ENCODE data around the gene TPRN. TPM values are rescaled to one million over a fixed set of nuclear protein-coding genes. Genes with fewer than 3 reads are reported as not detected.

The TPRN gene
- total RNA-seq, 1 experiment from 2014 or later = 37.7 TPM

DNA sequence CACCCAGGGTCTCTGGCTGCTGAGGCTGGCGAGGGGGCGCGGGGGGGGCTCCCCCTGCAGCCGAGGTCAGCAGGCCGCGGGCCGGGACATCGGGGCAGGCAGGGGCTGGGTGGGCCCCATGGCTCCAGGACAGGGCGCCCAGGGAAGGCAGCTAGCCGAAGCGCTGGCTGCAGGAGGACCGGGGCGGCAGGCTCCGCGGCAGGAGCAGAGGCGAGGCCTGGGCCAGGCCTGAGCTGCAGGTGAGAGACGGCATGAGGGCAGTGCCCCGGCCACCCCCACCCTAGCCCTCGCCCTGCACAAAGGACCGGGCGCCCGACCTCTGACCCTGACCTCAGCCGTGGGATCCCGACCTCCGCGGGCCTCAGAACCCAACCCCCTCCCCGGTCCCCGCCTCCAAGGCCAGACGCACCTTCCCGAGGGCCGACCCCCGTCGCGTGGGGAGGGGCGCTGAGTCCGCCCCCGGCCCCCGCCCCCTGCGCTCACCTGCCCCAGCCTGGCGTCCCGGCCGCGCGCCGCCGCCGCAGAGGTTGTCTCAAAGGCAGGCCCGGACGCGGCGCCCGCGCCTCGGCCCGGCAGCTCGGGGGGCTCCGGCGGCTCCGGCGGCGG is 21.1 kb upstream of the TPRN start:
- ChIA-PET POLR2A (interaction anchor here (2.5 to 3.3 kb wide), 3 partner anchors 19 to 33 kb away, joined by 10 to 27 read pairs (median 14); partner anchors contain the start of genes ANAPC2, SSNA1, TPRN and TUBB4B), CTCF (interaction anchor here (1.3 to 2.5 kb wide), 3 partner anchors 15 to 47 kb away, joined by 3 to 27 read pairs (median 3); no protein-coding TSS in a partner anchor)
- Mint-ChIP-seq H3K9me3 (ENCODE audit: unreplicated experiment) (no peaks in the 10 kb centered on the region), H3K4me1 (ENCODE audit: low read depth, unreplicated experiment) (peaks cover 11% of the 10 kb centered on the region), H3K27me3 (ENCODE audit: insufficient read depth, unreplicated experiment) (no peaks in the 10 kb centered on the region), H3K27ac (ENCODE audit: unreplicated experiment) (no peak overlapping the region), H3K4me3 (ENCODE audit: unreplicated experiment) (peak overlapping the region; percentile 85), H3K36me3 (ENCODE audit: insufficient read depth, unreplicated experiment) (peaks cover 29% of the 10 kb centered on the region)
- peak overlapping the region; percentile 69 for H3K4me3 ChIP-seq (ENCODE audit: low read depth, low read length)
- peaks cover 29% of the 10 kb centered on the region for H3K4me1 ChIP-seq
- no peaks in the 10 kb centered on the region for H3K27me3 ChIP-seq (replicated peaks; ENCODE audit: control insufficient read depth, insufficient read depth, low read length)
- no peaks in the 10 kb centered on the region for H3K9me3 ChIP-seq
- TF ChIP-seq, protein P1, sequence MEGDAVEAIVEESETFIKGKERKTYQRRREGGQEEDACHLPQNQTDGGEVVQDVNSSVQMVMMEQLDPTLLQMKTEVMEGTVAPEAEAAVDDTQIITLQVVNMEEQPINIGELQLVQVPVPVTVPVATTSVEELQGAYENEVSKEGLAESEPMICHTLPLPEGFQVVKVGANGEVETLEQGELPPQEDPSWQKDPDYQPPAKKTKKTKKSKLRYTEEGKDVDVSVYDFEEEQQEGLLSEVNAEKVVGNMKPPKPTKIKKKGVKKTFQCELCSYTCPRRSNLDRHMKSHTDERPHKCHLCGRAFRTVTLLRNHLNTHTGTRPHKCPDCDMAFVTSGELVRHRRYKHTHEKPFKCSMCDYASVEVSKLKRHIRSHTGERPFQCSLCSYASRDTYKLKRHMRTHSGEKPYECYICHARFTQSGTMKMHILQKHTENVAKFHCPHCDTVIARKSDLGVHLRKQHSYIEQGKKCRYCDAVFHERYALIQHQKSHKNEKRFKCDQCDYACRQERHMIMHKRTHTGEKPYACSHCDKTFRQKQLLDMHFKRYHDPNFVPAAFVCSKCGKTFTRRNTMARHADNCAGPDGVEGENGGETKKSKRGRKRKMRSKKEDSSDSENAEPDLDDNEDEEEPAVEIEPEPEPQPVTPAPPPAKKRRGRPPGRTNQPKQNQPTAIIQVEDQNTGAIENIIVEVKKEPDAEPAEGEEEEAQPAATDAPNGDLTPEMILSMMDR (IDR thresholded peaks at IDR 0.05; ENCODE audit: insufficient read depth in 1 of 2, low read depth in 1 of 2, low read length in 1 of 2, severe bottlenecking in 1 of 2, unreplicated experiment in 1 of 2) = no peak
- no peaks in the 10 kb centered on the region for H3K36me3 ChIP-seq (ENCODE audit: control insufficient read depth, insufficient read depth, low read length)
- no TSS peak for BruUV-seq (replicated peaks)
- peak in 1 of 2 experiments; percentile 65 for DNase-seq
- intact Hi-C loops (cut with micrococcal nuclease; ENCODE audit: unreplicated experiment) = loop anchor here (2.0 kb wide), 1 partner anchor 19 kb away; the partner anchor contains the start of gene TUBB4B

DNA sequence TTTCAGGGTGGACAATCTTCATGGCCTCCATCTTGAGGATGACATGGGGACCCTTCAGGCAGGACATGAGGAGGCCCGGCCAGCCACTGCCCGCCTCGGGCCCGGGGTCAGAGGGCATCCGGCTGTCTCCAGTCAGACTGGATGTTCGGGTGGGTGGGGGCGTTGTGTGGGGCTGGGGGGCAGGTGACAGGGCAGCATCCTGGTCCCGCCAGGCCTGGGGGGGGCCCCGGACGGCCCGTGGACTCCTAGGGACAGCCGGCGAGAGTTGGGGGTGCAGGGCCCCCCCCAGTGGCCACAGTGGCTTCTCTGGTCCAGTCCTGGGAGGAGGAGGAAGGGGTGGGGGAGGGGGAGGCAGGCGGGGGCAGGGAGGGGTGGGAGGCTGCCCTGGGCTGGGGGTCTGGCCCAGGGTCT is 20.6 kb upstream of the TPRN start:
- CTCF ChIA-PET = interaction anchor here (0.7 kb wide), 1 partner anchor 15 kb away, joined by 4 read pairs; no protein-coding TSS in a partner anchor
- POLR2A ChIA-PET = interaction anchor here (3.3 kb wide), 1 partner anchor 19 kb away, joined by 27 read pairs; the partner anchor contains the start of gene TUBB4B

DNA sequence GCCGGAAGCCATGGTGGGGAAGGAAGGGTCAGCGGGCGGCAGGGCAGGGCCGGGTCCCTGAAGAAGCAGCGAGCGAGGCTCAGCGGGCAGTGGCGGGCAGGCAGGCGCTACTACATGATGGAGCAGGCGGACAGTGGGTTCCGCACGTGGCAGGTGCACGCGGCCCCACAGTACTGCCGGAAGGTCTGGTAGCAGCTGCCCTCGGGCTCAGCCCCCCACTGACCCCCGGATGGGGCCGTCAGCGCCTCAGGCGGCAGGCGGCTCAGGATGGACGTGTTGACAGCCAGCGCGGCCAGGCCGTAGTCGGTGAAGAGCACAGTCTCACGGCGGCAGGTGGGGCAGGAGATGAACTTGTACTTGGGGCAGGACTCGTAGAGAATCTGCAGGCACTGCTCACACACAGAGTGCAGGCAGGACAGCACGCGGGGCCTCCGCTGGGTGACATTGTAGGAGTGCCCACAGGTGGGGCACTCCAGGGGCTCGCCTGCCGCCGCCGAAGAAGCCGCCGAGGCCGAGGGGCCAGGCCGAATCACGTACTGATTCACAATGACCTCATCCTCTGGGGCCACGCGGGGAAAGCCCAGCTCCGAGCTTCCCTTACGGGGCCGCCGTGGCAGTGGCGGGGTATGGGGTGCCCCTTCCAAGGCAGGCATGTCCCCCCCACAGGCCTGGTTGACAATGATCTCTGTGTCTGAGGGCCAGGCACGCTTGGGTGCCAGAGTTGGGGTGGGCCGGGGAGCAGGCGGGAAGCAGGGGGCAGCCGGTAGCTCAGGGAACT is 20.0 kb upstream of the TPRN start:
- ChIA-PET CTCF (interaction anchor here (0.7 kb wide), 1 partner anchor 16 kb away, joined by 4 read pairs; no protein-coding TSS in a partner anchor), POLR2A (no interaction called here)
- Mint-ChIP-seq H3K27me3 (ENCODE audit: insufficient read depth, unreplicated experiment) (no peaks in the 10 kb centered on the region), H3K9me3 (ENCODE audit: unreplicated experiment) (no peaks in the 10 kb centered on the region), H3K36me3 (ENCODE audit: insufficient read depth, unreplicated experiment) (peaks cover 33% of the 10 kb centered on the region), H3K4me3 (ENCODE audit: unreplicated experiment) (peak overlapping the region; percentile 51), H3K4me1 (ENCODE audit: low read depth, unreplicated experiment) (peaks cover 6% of the 10 kb centered on the region), H3K27ac (ENCODE audit: unreplicated experiment) (no peak overlapping the region)
- no TSS peak for BruUV-seq (replicated peaks)
- H3K4me3 ChIP-seq (ENCODE audit: low read depth, low read length) = no peak overlapping the region
- no peak for DNase-seq
- no peaks in the 10 kb centered on the region for H3K27me3 ChIP-seq (replicated peaks; ENCODE audit: control insufficient read depth, insufficient read depth, low read length)
- H3K9me3 ChIP-seq = no peaks in the 10 kb centered on the region
- no peaks in the 10 kb centered on the region for H3K36me3 ChIP-seq (ENCODE audit: control insufficient read depth, insufficient read depth, low read length)
- intact Hi-C loops (cut with micrococcal nuclease; ENCODE audit: unreplicated experiment) = no loop called here
- TF ChIP-seq, protein P1 (IDR thresholded peaks at IDR 0.05; ENCODE audit: insufficient read depth in 1 of 2, low read depth in 1 of 2, low read length in 1 of 2, severe bottlenecking in 1 of 2, unreplicated experiment in 1 of 2) = no peak
- H3K4me1 ChIP-seq = peaks cover 25% of the 10 kb centered on the region

More for the DNA sequence above, 20.6 kb upstream of the TPRN start:
- Mint-ChIP-seq H3K27me3 (ENCODE audit: insufficient read depth, unreplicated experiment) (no peaks in the 10 kb centered on the region), H3K36me3 (ENCODE audit: insufficient read depth, unreplicated experiment) (peaks cover 33% of the 10 kb centered on the region), H3K4me3 (ENCODE audit: unreplicated experiment) (peak overlapping the region; percentile 85), H3K4me1 (ENCODE audit: low read depth, unreplicated experiment) (peaks cover 6% of the 10 kb centered on the region), H3K9me3 (ENCODE audit: unreplicated experiment) (no peaks in the 10 kb centered on the region), H3K27ac (ENCODE audit: unreplicated experiment) (no peak overlapping the region)
- TF ChIP-seq, protein P1 (IDR thresholded peaks at IDR 0.05; ENCODE audit: insufficient read depth in 1 of 2, low read depth in 1 of 2, low read length in 1 of 2, severe bottlenecking in 1 of 2, unreplicated experiment in 1 of 2) = no peak
- Histone ChIP-seq H3K27me3 (replicated peaks; ENCODE audit: control insufficient read depth, insufficient read depth, low read length) (no peaks in the 10 kb centered on the region), H3K9me3 (no peaks in the 10 kb centered on the region), H3K36me3 (ENCODE audit: control insufficient read depth, insufficient read depth, low read length) (no peaks in the 10 kb centered on the region), H3K4me3 (ENCODE audit: low read depth, low read length) (peak overlapping the region; percentile 69), H3K4me1 (peaks cover 25% of the 10 kb centered on the region)
- no TSS peak for BruUV-seq (replicated peaks)
- intact Hi-C loops (cut with micrococcal nuclease; ENCODE audit: unreplicated experiment) = no loop called here
- no peak for DNase-seq
